ENCODE measurements around the gene RPS21.

Gene RPS21

GRCh38 chr20:62387933-62388635 is 1.2 kb downstream of the RPS21 start:
- peaks cover 26% of the 10 kb centered on the region for H3K4me1 ChIP-seq (ENCODE audit: control insufficient read depth, low read length)
- peaks cover 37% of the 10 kb centered on the region for H3F3A ChIP-seq (ENCODE audit: control insufficient read depth, insufficient read depth)
- peaks cover 64% of the 10 kb centered on the region for H3K79me2 ChIP-seq (ENCODE audit: control insufficient read depth, low read length)
- peak overlapping the region; percentile 80 for H3K4me2 ChIP-seq (ENCODE audit: low read length)
- peaks cover 67% of the 10 kb centered on the region for H3K36me3 ChIP-seq (ENCODE audit: control insufficient read depth, low read length)
- H3K4me3 ChIP-seq (ENCODE audit: low read length) = peak overlapping the region; percentile 100
- no peaks in the 10 kb centered on the region for H3K9me2 ChIP-seq (replicated peaks; ENCODE audit: control insufficient read depth, low read length)
- H3K9me3 ChIP-seq (ENCODE audit: control insufficient read depth, insufficient read depth, low read length) = no peaks in the 10 kb centered on the region
- H4K20me1 ChIP-seq (ENCODE audit: control insufficient read depth, insufficient read depth, low read depth, low read length) = peaks cover 11% of the 10 kb centered on the region
- no peaks in the 10 kb centered on the region for H3K27me3 ChIP-seq (ENCODE audit: control insufficient read depth, low read length)
- TF ChIP-seq CTCF (IDR thresholded peaks at IDR 0.05; ENCODE audit: low read depth, low read length, poor library complexity, severe bottlenecking) (no peak), EZH2phosphoT487 (IDR thresholded peaks at IDR 0.05; ENCODE audit: borderline replicate concordance, low read length) (no peak)
- H3K27ac ChIP-seq (ENCODE audit: low read depth, low read length) = peak overlapping the region; percentile 78

GRCh38 chr20:62388839-62389600 is 2.1 kb downstream of the RPS21 start:
- H3K79me2 ChIP-seq (ENCODE audit: control insufficient read depth, low read length) = peaks cover 57% of the 10 kb centered on the region
- H3K9me2 ChIP-seq (replicated peaks; ENCODE audit: control insufficient read depth, low read length) = no peaks in the 10 kb centered on the region
- H3F3A ChIP-seq (ENCODE audit: control insufficient read depth, insufficient read depth) = peaks cover 37% of the 10 kb centered on the region
- H3K4me1 ChIP-seq (ENCODE audit: control insufficient read depth, low read length) = peaks cover 26% of the 10 kb centered on the region
- H3K4me2 ChIP-seq (ENCODE audit: low read length) = peak overlapping the region; percentile 80
- no peaks in the 10 kb centered on the region for H3K9me3 ChIP-seq (ENCODE audit: control insufficient read depth, insufficient read depth, low read length)
- H3K4me3 ChIP-seq (ENCODE audit: low read length) = peak overlapping the region; percentile 100
- no peaks in the 10 kb centered on the region for H3K27me3 ChIP-seq (ENCODE audit: control insufficient read depth, low read length)
- TF ChIP-seq CTCF (IDR thresholded peaks at IDR 0.05; ENCODE audit: low read depth, low read length, poor library complexity, severe bottlenecking) = peak; percentile 2
- TF ChIP-seq EZH2phosphoT487 (IDR thresholded peaks at IDR 0.05; ENCODE audit: borderline replicate concordance, low read length) = no peak
- no peak overlapping the region for H3K27ac ChIP-seq (ENCODE audit: low read depth, low read length)
- peaks cover 69% of the 10 kb centered on the region for H3K36me3 ChIP-seq (ENCODE audit: control insufficient read depth, low read length)
- H4K20me1 ChIP-seq (ENCODE audit: control insufficient read depth, insufficient read depth, low read depth, low read length) = peaks cover 11% of the 10 kb centered on the region

GRCh38 chr20:62389601-62390087 is 2.7 kb downstream of the RPS21 start:
- no peak overlapping the region for H3K4me2 ChIP-seq (ENCODE audit: low read length)
- H3F3A ChIP-seq (ENCODE audit: control insufficient read depth, insufficient read depth) = peaks cover 34% of the 10 kb centered on the region
- H3K27ac ChIP-seq (ENCODE audit: low read depth, low read length) = no peak overlapping the region
- no peaks in the 10 kb centered on the region for H3K9me3 ChIP-seq (ENCODE audit: control insufficient read depth, insufficient read depth, low read length)
- no peak for TF ChIP-seq EZH2phosphoT487 (IDR thresholded peaks at IDR 0.05; ENCODE audit: borderline replicate concordance, low read length)
- TF ChIP-seq CTCF (IDR thresholded peaks at IDR 0.05; ENCODE audit: low read depth, low read length, poor library complexity, severe bottlenecking) = no peak
- peaks cover 51% of the 10 kb centered on the region for H3K79me2 ChIP-seq (ENCODE audit: control insufficient read depth, low read length)
- H4K20me1 ChIP-seq (ENCODE audit: control insufficient read depth, insufficient read depth, low read depth, low read length) = peaks cover 11% of the 10 kb centered on the region
- no peaks in the 10 kb centered on the region for H3K9me2 ChIP-seq (replicated peaks; ENCODE audit: control insufficient read depth, low read length)
- peaks cover 21% of the 10 kb centered on the region for H3K4me1 ChIP-seq (ENCODE audit: control insufficient read depth, low read length)
- no peak overlapping the region for H3K4me3 ChIP-seq (ENCODE audit: low read length)
- no peaks in the 10 kb centered on the region for H3K27me3 ChIP-seq (ENCODE audit: control insufficient read depth, low read length)
- H3K36me3 ChIP-seq (ENCODE audit: control insufficient read depth, low read length) = peaks cover 63% of the 10 kb centered on the region
